Pulmonary artery endothelial cell (primary cell): ENCODE measurements around the gene ACKR1. TPM values are rescaled to one million over a fixed set of nuclear protein-coding genes. Genes with fewer than 3 reads are reported as not detected.

ENCODE experiments used
- DNase-seq: peaks from one replicate; pipeline ENCODE4 v3.0.0-alpha.2; 2011; ENCODE audit warnings: low read depth, low spot score
- total RNA-seq: library from RNA; depleted of rRNA; stranded (reverse); fragments of >200 nt; gene quantifications from 2 replicates; pipeline ENCODE4 v1.2.3, GENCODE V29; 2014

Gene ACKR1, protein sequence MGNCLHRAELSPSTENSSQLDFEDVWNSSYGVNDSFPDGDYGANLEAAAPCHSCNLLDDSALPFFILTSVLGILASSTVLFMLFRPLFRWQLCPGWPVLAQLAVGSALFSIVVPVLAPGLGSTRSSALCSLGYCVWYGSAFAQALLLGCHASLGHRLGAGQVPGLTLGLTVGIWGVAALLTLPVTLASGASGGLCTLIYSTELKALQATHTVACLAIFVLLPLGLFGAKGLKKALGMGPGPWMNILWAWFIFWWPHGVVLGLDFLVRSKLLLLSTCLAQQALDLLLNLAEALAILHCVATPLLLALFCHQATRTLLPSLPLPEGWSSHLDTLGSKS
- 0.86 TPM in 1 of 2 replicates, not detected in the other for total RNA-seq

DNA sequence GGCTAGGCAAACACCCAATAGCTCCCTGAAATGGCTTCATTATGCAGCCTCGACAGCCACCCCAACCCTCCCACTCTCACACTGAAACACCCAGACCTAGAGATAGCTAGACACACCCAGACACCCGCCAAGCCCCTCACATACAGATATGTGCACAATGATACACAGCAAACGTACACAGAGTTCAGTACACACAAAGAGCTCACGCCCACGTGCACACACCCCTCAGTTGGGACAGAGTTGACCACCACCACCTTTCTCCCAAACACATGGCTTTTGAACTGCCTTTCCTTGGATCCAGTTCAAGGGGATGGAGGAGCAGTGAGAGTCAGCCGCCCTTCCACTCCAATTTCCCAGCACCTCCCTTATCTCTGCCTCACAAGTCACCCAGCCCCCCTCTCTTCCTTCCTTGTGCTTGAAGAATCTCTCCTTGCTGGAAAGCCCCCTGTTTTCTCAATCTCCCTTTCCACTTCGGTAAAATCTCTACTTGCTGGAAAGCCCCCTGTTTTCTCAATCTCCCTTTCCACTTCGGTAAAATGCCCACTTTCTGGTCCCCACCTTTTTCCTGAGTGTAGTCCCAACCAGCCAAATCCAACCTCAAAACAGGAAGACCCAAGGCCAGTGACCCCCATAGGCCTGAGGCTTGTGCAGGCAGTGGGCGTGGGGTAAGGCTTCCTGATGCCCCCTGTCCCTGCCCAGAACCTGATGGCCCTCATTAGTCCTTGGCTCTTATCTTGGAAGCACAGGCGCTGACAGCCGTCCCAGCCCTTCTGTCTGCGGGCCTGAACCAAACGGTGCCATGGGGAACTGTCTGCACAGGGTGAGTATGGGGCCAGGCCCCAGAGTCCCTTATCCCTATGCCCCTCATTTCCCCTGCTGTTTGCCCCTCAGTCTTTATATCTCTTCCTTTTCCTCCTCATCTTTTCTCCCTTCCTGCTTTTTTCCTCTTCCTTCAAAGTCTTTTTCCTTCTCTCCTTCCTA, at the start of gene ACKR1:
ACKR1 (plus strand) TSS at position 715 of the 981 bp plus-strand sequence; CDS start at position 800, 85 bp downstream.
- DNase-seq: no peak

DNA sequence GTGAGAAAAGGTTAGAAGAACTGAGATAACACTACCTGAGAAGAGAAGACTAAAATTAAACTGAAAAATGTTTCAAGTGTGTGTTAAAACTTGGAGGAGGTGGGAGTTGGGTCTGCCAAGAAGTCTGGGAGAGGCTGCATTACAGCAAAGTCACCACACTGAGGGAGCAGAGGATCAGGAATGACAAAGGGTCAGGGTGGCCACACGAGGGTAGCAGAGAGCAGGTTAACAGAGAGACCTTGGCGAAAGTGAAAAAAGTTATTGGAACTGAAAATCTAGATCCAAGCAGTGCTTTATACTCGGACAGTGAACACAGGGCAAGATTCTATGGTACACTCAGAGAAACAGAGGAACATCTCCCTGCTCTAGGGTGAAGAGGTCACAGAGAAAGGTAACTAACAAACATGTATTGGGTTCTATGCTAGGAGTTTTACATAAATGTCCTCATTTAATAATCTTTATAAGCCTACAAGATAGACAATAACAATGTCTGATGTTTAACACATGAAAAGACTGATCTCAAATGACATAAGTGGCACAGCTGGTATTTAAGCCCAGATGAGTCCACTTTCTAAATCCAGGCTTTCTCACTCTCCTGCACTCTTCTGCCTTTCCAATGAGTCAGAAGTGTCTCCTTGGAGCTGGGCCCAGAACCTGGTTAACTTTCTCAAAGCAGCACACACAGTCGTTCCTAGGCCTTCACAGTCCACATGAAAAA, 43.5 kb upstream of the ACKR1 start:
- peak; percentile 40 for DNase-seq

DNA sequence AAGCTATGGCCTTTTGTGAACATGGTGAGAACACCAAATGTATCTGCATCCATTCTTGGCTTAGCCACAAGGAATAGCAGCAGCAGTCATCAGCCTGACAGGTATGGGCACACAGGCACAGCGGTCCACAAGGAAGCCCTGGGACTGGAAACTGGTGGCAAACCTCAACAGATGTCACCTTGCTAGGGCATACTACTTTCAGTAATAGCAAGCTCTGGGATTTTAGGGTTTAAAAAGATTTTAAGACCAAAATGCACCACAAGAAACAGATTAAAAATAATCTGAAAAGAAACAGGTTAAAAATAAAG, 43.0 kb upstream of the ACKR1 start:
- no peak for DNase-seq

DNA sequence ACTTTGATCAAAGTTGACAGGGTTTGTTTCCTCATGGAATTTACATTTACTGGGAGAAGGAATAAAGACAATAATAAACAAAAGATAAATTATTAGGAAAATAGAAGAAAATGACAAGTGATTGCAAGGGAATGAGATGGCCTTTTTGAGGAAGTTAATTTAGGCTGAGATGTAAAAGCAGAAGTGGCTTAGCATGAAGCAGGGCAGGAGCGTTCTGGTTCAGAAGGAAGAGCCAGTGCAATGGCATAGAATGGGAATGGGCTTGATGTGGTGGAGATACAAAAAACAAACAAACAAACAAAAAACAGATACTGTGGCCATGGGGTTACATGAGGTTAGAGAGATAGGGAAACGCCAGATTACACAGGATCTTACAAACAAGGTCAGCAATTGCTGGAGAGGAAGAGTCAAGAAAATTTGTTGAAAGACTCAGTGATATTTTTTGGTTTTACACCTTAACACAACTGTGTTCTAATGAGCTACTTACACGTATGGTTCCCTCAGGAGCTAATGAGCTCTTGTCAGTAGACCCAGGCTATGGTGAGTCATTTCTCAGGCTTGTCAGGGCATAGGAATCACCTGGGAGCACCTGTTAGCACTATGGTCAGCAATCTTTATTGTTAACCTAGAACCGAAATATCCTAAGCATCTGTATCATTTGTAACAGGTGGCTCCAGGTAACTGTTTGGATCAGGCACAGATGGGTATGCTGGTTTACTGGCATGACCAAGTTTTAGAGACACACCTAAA, 42.0 kb upstream of the ACKR1 start:
- DNase-seq: no peak

DNA sequence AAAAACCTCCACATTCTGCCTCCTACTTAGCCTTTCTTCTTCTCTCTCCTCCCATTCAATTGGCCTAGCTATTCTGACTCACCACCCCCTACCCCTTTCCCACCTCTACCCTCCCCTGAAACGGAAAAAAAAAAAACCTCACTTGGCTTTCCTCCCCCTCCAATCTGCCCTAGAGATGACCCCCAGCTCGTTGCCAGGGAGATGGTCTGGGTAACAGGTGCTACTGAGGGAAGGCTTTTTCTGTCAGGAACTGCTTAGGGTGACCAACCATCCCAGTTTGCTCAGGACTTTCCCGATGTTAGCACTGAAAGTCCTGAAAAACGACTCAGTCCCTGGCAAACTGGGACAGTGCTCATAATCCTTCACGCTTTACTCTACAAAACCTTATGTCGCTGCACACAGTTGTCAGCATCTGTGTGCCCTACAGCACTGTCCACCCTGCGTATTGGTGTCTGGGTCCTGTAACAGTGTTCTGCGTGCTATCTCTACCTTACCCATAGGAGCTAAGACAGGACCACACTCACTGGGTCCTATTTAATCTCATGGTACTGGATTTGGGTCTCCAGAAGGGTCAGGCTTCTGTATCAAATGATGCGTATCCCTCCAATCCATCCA, 41.0 kb upstream of the ACKR1 start:
- DNase-seq: no peak

DNA sequence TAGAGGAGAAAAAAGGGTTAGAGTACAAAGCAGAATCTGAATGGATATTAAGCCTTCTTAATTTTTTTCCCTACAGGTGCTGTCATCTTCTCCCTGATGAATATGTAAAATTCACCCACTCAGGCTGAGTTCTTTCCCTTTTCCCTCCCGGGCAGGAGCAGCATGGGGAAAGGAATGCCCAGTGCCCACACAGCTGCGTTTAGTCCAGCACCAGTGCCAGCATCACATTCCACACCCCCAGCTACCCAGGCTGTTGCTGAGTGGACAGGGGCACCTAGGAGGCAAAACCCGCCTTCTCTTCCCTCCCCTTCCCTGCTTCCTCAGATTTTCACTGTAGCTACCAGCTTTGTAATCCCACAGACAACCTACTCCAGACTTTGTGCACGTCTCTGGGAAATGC, 36.6 kb upstream of the ACKR1 start:
- DNase-seq: no peak

DNA sequence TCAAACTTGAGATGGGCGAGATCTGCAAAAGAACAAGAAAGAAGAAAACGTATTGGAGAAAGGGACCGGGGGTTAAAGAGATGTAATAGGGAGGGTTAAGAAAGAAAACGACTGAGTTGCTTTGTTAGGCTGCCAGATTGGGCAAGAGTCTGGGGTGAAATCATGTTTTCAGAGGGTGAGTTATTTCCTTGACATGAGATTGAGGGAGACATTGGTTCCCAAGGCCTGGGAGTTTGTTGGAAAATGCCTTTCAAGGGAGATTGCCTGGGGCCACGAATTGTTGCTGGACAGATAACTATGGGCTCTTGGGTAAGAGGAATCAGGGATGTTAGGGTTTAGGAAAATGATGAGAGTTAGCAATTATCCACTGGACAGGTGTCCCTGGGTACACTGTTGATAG, 34.0 kb upstream of the ACKR1 start:
- DNase-seq: no peak

DNA sequence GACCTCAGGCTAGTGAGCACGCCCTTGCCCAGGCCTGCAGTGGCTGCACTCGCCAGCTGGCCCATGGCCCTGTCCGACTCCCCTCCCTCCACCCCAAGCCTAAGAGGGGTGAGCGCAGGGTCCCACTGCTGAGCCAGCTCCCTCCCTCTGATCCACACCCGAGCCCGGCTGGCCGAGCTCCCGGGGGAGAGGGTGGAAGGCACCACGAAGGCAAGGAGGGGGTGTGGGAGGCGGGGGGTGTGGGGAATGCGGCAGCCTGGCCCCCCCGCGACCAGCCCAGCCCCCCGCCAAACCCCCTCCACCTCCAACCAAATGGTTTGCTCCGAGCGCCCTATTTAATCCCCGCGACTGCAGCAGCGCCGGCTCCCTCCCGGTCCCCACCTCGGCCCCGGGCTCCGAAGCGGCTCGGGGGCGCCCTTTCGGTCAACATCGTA, 33.4 kb upstream of the ACKR1 start, which contains the start of gene CADM3:
CADM3 (plus strand) TSS at position 362 of the 434 bp plus-strand sequence. CDS start 151 bp downstream, outside the sequence.
- no peak for DNase-seq

DNA sequence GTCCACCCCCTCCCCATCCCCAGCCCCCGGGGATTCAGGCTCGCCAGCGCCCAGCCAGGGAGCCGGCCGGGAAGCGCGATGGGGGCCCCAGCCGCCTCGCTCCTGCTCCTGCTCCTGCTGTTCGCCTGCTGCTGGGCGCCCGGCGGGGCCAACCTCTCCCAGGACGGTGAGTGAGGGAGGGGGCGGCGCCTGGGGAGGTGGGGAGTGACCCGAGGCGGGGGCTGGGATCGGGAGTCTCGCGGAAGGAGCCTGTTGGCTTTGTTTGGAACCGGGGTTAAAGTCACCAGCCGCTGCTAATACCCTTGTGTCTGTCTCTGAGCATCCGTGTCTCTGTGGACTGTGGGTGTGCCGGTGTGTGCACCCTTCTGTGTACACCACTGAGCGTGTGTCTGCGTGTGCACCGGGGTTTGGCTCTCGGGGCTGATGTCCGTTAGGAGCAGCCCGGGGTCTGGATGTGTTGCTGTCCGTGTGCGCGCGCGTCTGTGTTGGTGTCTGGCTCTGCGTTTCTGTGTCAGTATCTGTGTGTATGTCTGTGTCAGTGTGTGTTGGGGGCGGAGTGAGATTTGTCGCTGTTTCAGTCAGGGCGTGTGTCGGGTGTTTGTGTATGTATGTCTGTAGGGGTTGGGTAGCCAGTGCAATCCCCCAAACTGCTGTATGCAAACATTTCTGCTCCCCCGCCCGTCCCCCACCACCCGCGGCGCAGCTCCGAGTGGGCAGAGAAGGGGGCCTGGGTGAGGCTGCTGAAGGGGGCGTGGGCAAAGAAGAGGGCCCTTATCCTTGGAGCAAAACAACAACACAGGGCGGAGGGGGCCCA, 32.8 kb upstream of the ACKR1 start:
- no peak for DNase-seq

DNA sequence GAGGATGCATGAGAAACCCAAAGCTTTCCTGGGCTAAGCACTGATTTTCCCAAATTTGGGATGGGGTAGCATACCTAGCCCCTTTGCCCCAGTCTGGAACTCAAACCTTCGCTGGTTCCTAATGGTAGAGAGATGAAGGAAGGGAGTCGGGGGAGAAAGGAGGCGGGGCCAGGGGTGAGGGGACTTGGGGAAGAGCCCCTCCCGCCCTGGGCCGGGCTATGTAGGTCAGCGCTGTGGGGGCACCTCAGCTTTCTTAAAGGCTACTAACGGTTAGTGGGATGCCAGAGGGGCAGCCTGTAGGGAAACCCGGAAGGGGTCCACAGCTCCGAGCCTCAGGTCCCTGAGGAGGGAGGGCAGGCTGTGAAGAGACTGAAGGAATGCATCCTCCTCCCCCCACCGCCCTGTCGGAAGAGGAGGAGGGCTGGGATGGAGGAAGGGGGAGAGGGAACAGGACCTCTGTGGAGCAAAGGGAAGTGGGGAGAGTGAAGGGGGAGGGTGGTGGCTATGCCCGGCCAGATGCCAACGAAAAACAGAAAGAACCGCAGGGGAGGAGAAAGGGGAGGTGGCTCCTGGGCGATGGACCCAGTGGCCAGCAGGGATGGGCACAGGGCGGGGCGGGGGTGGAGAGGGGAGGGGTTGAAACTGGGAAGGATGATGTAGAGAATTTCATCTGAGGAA, 31.9 kb upstream of the ACKR1 start:
- DNase-seq: no peak

DNA sequence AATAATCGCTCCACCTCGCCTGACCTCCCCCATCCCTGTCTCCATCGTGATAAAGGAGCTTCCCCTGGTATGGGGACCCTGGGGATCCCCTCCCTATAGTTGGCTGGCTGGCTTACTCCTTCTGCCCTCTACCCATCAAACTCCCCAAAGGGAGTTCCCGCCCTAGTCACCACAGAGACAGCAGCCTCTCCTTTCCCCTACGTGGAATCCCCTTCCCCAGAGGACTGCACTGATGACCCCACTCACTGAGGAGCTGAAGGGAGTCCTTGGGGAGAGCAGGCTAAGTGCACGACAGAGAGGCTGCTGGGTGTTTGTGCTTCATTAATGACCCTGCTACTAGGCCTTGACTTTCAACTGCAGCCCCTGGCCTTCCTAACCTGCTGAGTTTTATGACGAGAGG, 31.4 kb upstream of the ACKR1 start:
- no peak for DNase-seq

DNA sequence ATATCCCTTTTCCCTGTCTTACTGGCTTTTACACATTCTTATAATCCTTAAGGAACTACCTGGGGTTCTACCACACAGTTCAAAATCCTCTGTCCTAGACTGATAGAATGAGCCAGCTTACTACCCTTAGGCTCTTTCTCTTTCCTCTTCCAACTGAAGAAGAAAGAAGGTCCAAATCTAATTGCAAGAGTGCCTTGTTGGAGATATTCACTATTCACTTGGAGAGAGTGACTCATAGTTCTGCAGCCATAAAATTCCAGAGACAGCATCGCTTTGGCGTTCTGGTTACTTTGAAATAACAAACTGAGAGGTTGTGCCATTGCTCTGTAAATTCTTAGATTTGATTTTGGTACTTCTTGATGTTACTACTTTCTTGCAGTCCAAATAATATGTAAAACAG, 29.1 kb upstream of the ACKR1 start:
- DNase-seq: no peak

DNA sequence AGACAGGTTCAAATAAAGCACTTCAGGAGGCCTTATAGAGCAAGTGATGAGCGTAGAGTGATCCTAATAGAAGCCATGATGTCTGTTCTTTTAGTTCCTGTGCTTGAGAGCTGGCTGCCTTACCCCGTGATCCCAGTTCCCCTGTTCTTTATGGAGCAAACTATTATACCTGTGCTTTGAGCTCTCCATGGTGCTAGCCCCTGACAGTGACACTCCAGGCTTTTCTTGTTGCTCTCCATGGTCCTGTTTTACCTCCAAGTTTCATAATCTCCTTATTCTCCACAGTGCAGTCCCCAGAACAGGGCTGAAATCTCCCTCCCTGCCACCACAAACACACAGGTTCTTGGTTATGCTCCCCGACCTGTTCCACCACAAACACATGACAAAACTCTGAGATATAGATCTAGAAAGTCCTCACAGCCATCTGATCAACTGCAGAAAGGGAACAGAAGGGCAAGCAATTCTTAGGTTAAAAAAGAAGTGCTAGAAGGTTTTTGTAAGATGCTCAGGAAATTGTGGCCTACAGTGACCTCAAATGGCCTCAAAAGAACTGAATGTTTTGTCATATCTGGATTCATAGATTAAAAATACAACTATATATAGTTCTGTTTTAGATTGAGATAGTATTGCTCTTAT, 27.3 kb upstream of the ACKR1 start:
- peak; percentile 53 for DNase-seq

DNA sequence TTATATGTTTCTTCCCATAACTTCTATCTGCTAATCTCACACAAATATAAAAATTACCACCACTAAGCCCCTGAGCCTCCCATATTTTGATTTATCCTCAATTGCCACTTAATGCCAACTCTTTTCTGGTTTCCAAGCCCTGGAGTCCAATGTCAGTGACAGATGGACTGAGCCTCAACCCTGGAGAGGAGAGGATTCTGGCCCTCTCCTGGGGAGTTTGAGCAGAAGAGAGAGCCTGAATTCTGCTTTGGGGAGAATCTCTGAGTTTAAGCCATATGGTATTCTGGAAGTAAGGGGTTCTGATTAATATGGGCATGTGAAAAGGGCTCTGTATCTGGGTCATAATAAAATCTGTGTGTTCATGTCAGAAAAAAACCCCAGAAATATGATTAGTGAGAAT, 24.8 kb upstream of the ACKR1 start:
- DNase-seq: no peak

DNA sequence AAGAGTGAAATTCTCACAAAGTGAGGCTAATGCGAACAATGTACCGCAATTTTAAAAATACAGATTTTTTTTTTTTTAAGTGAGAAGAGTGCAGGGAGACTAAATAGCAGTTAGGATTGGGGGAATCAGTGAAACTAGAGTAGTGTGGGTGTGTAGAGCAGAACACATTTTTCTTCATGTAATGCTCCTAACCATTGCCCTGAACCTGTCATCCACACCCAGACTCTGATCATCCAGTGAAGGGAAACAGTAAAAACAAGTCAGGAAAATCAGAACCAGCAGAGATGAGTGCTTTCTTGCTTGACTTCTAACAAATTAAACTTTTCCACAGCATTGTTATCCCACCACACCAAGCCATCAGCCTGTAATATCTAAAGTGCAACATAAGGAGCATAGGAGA, 24.2 kb upstream of the ACKR1 start:
- DNase-seq: no peak

DNA sequence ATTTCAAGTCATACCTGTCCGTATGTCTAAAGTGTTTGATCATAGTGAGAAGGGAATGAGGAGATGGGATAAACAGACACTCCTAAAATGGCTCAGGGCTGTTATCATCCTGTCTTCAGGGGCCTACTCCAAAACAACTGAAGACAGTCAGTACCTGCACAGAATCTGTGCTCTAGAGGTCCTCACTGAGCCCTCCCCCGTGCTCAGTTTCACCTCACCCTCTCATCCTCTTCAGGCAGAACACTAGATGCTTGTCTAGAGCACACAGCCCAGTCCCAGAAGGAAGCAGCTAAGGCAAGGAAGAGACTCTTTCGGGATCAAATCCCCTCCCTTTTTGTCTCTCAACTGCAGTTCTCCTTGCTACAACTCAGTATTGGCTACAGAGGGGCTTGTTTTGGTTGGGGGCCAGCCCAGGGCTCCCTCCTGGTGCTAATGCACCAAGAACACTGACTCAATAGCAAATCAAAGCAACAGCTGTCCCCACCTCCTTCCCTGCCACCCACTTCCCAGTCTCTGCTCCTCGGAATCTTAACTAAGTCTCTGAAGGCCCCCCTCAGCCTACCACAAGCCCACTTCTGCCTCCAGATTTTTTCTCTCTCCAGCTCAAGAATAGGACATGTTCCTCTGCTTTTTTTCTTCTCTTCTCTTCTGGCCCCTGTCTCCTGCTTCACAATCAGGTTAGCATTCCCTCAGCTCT, 23.2 kb upstream of the ACKR1 start:
- no peak for DNase-seq

DNA sequence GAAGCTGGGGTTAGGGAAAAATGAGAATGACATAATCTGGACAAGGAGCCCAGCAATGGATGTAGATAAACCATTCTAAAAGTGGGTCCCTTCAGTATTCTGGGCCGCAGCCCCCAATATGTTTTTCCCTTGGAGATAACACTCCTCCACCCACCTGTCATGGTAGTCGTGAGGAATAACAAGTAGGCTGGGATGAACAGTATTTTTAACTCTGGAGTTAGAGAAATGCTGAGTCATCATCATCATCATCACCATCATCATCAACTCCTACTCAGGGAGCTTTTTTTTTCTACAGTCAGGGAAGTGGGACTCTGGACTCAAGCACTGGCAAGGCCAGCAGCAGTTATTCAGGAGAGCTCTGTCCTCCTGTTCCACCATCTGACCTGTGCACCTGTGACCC, 20.5 kb upstream of the ACKR1 start:
- DNase-seq: no peak

DNA sequence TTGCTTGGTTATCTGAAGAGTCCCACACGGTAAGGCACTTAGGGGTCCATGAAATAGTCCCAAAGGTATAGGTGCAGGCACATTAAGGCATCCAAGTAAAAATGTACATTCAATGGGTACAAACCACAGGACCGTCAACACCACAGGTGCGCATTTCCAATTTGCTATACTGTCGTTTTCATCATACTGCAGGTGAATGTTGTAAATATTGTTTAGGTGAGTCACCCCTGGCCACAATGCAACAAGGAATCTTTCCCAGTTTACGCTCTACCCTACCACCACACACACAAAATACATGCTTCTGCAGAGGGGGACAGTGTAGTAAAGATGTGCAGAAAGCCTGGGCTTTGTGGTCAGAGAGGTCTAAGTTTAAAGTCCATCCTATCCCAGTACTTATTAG, 19.6 kb upstream of the ACKR1 start:
- no peak for DNase-seq
